HEK293 (cell line): ENCODE data around the gene CCDC138.

Experiments used
- CTCF ChIA-PET: fragments of 350-600 bp; formaldehyde crosslinking; extraction: SDS; loops from one replicate; lab custom pipeline; 2021; ENCODE audit warnings: antibody characterized with exemption; lab: Yijun Ruan, JAX
- POLR2A ChIA-PET: fragments of 300-600 bp; formaldehyde crosslinking; extraction: SDS; loops from one replicate; lab custom pipeline; 2020; ENCODE audit warnings: antibody characterized with exemption, inconsistent platforms; lab: Yijun Ruan, JAX
- H3K27ac ChIP-seq: fragments of 200-500 bp; sonication (Bioruptor generic); 2 replicates; pipeline ENCODE4 v1.5.1; 2014; ENCODE audit warnings: low read depth, low read length, control low read depth, inconsistent platforms; ENCODE audit errors: extremely low read depth
- H3K36me3 ChIP-seq, 2 experiments: fragments of 200-500 bp in 1 of 2; sonication (Bioruptor generic) in 1 of 2; 1 replicate in 1 of 2; 2 replicates in 1 of 2; pipeline ENCODE4 v1.5.1; 2014 to 2017; ENCODE audit warnings: inconsistent platforms in 2 of 2, low read length in 2 of 2; ENCODE audit not compliant: control insufficient read depth in 2 of 2, insufficient read depth in 1 of 2
- H3K4me1 ChIP-seq: fragments of 200-500 bp; sonication (Bioruptor generic); 2 replicates; pipeline ENCODE4 v1.5.1; 2014; ENCODE audit warnings: mild to moderate bottlenecking, low read length, inconsistent platforms; ENCODE audit not compliant: control insufficient read depth, insufficient read depth
- H3K4me3 ChIP-seq: 2 replicates; pipeline ENCODE4 v1.5.1; 2011; ENCODE audit warnings: low read depth, mild to moderate bottlenecking, control low read depth, low read length, moderate library complexity
- H3K9me3 ChIP-seq: fragments of 200-500 bp; sonication (Bioruptor generic); 2 replicates; pipeline ENCODE4 v1.5.1; 2014; ENCODE audit warnings: low read depth, low read length, inconsistent platforms; ENCODE audit not compliant: control insufficient read depth, insufficient read depth
- KLF9 ChIP-seq: fragments of 450-650 bp; formaldehyde crosslinking; IDR thresholded peaks from 2 replicates; pipeline ENCODE4 v1.5.1; 2016; ENCODE audit warnings: missing biosample characterization, missing genetic modification characterization, low read depth
- PRDM1 ChIP-seq: fragments of 450-650 bp; formaldehyde crosslinking; IDR thresholded peaks from 2 replicates; pipeline ENCODE4; 2016; ENCODE audit warnings: missing biosample characterization, missing genetic modification characterization
- SALL2 ChIP-seq: fragments of 450-650 bp; formaldehyde crosslinking; IDR thresholded peaks from 2 replicates; pipeline ENCODE4 v1.5.0; 2017; ENCODE audit warnings: missing biosample characterization, mild to moderate bottlenecking, missing genetic modification characterization, borderline replicate concordance
- YY1 ChIP-seq: fragments of 450-650 bp; formaldehyde crosslinking; IDR thresholded peaks from 2 replicates; pipeline ENCODE4 v1.5.1; 2018; ENCODE audit warnings: missing biosample characterization, missing genetic modification characterization
- ZBTB49 ChIP-seq: fragments of 450-650 bp; formaldehyde crosslinking; IDR thresholded peaks from 2 replicates; pipeline ENCODE4 v1.5.1; 2016; ENCODE audit warnings: missing biosample characterization, missing genetic modification characterization, low read depth
- ZNF148 ChIP-seq: fragments of 450-650 bp; formaldehyde crosslinking; IDR thresholded peaks from 2 replicates; pipeline ENCODE4 v1.5.0; 2017; ENCODE audit warnings: missing biosample characterization, missing genetic modification characterization, borderline replicate concordance
- ZNF2 ChIP-seq: fragments of 450-650 bp; formaldehyde crosslinking; IDR thresholded peaks from 2 replicates; pipeline ENCODE4 v1.5.1; 2016; ENCODE audit warnings: missing biosample characterization, missing genetic modification characterization
- ZNF211 ChIP-seq: fragments of 450-650 bp; formaldehyde crosslinking; IDR thresholded peaks from 2 replicates; pipeline ENCODE4 v1.5.1; 2016; ENCODE audit warnings: low read depth, missing biosample characterization, missing genetic modification characterization
- ZNF280D ChIP-seq: fragments of 450-650 bp; formaldehyde crosslinking; IDR thresholded peaks from 2 replicates; pipeline ENCODE4 v1.5.1; 2016; ENCODE audit warnings: missing biosample characterization, missing genetic modification characterization
- ZNF416 ChIP-seq: fragments of 450-650 bp; formaldehyde crosslinking; IDR thresholded peaks from 2 replicates; pipeline ENCODE4 v1.5.1; 2016; ENCODE audit warnings: missing biosample characterization, missing genetic modification characterization
- ZNF560 ChIP-seq: fragments of 450-650 bp; formaldehyde crosslinking; IDR thresholded peaks from 2 replicates; pipeline ENCODE4 v1.5.1; 2017; ENCODE audit warnings: missing biosample characterization, missing genetic modification characterization, borderline replicate concordance
- ZNF580 ChIP-seq: fragments of 450-650 bp; formaldehyde crosslinking; IDR thresholded peaks from 2 replicates; pipeline ENCODE4 v1.5.1; 2016; ENCODE audit warnings: missing biosample characterization, missing genetic modification characterization
- ZNF610 ChIP-seq: fragments of 450-650 bp; formaldehyde crosslinking; IDR thresholded peaks from 2 replicates; pipeline ENCODE4 v1.5.1; 2016; ENCODE audit warnings: missing biosample characterization, missing genetic modification characterization, borderline replicate concordance
- ZNF624 ChIP-seq: fragments of 450-650 bp; formaldehyde crosslinking; IDR thresholded peaks from 2 replicates; pipeline ENCODE4 v1.5.1; 2017; ENCODE audit warnings: missing biosample characterization, missing genetic modification characterization
- ZNF629 ChIP-seq: fragments of 450-650 bp; formaldehyde crosslinking; IDR thresholded peaks from 2 replicates; pipeline ENCODE4 v1.5.1; 2017; ENCODE audit warnings: missing biosample characterization, missing genetic modification characterization
- ZNF677 ChIP-seq: fragments of 450-650 bp; IDR thresholded peaks from 2 replicates; pipeline ENCODE4 v1.5.0; 2018; ENCODE audit warnings: missing biosample characterization, mild to moderate bottlenecking, missing genetic modification characterization, moderate library complexity
- ZNF747 ChIP-seq: fragments of 450-650 bp; formaldehyde crosslinking; IDR thresholded peaks from 2 replicates; pipeline ENCODE4 v1.5.1; 2016; ENCODE audit warnings: missing biosample characterization, missing genetic modification characterization
- ZNF785 ChIP-seq: fragments of 450-650 bp; formaldehyde crosslinking; IDR thresholded peaks from 2 replicates; pipeline ENCODE4 v1.5.1; 2016; ENCODE audit warnings: missing biosample characterization, missing genetic modification characterization
- ZSCAN16 ChIP-seq: fragments of 450-650 bp; formaldehyde crosslinking; IDR thresholded peaks from 2 replicates; pipeline ENCODE4 v1.5.1; 2016; ENCODE audit warnings: missing biosample characterization, missing genetic modification characterization
- TF ChIP-seq, protein P1 (sequence below): fragments of 450-650 bp; formaldehyde crosslinking; IDR thresholded peaks from 2 replicates; pipeline ENCODE4 v1.5.1; 2017; ENCODE audit warnings: missing biosample characterization, mild to moderate bottlenecking, missing genetic modification characterization, moderate library complexity
- TF ChIP-seq, protein P2 (sequence below): fragments of 450-650 bp; formaldehyde crosslinking; IDR thresholded peaks from 2 replicates; pipeline ENCODE4 v1.5.1; 2016; ENCODE audit warnings: missing biosample characterization, missing genetic modification characterization

The CCDC138 gene

GRCh38 chr2:108916796-108917421, 130.3 kb downstream of the CCDC138 start:
- CTCF ChIA-PET, result interaction anchor here (2.0 kb wide), 1 partner anchor 12 kb away, joined by 9 read pairs; no protein-coding TSS in a partner anchor
- H3K4me3 ChIP-seq, result no peak overlapping the region
- TF ChIP-seq PRDM1 (tag by site-specific recombination) (no peak), ZNF747 (tag by site-specific recombination) (no peak), ZNF560 (no peak), ZSCAN16 (tag by site-specific recombination) (no peak), ZNF580 (tag by site-specific recombination) (no peak)
- TF ChIP-seq, protein P1, sequence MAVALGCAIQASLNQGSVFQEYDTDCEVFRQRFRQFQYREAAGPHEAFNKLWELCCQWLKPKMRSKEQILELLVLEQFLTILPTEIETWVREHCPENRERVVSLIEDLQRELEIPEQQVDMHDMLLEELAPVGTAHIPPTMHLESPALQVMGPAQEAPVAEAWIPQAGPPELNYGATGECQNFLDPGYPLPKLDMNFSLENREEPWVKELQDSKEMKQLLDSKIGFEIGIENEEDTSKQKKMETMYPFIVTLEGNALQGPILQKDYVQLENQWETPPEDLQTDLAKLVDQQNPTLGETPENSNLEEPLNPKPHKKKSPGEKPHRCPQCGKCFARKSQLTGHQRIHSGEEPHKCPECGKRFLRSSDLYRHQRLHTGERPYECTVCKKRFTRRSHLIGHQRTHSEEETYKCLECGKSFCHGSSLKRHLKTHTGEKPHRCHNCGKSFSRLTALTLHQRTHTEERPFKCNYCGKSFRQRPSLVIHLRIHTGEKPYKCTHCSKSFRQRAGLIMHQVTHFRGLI, result no peak

GRCh38 chr2:108917526-108917925, 131.0 kb downstream of the CCDC138 start:
- ChIA-PET CTCF (interaction anchor here (2.0 kb wide), 1 partner anchor 11 kb away, joined by 9 read pairs; no protein-coding TSS in a partner anchor), POLR2A (no interaction called here)
- no peaks in the 10 kb centered on the region for H3K4me1 ChIP-seq
- no peaks in the 10 kb centered on the region for H3K36me3 ChIP-seq
- H3K9me3 ChIP-seq, result no peaks in the 10 kb centered on the region
- TF ChIP-seq KLF9 (tag by site-specific recombination) (no peak), ZNF677 (no peak), ZNF280D (tag by site-specific recombination) (no peak), YY1 (tag by site-specific recombination) (no peak), ZNF2 (no peak), ZNF785 (tag by site-specific recombination) (no peak), ZNF148 (no peak), ZNF416 (no peak), ZNF624 (tag by site-specific recombination) (no peak), ZNF211 (tag by site-specific recombination) (no peak), ZNF610 (tag by site-specific recombination) (no peak), ZBTB49 (tag by site-specific recombination) (no peak), ZNF629 (tag by site-specific recombination) (no peak), SALL2 (no peak)
- TF ChIP-seq, protein P2, sequence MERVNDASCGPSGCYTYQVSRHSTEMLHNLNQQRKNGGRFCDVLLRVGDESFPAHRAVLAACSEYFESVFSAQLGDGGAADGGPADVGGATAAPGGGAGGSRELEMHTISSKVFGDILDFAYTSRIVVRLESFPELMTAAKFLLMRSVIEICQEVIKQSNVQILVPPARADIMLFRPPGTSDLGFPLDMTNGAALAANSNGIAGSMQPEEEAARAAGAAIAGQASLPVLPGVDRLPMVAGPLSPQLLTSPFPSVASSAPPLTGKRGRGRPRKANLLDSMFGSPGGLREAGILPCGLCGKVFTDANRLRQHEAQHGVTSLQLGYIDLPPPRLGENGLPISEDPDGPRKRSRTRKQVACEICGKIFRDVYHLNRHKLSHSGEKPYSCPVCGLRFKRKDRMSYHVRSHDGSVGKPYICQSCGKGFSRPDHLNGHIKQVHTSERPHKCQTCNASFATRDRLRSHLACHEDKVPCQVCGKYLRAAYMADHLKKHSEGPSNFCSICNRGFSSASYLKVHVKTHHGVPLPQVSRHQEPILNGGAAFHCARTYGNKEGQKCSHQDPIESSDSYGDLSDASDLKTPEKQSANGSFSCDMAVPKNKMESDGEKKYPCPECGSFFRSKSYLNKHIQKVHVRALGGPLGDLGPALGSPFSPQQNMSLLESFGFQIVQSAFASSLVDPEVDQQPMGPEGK (tag by site-specific recombination), result no peak
- TF ChIP-seq, all 188 proteins: peak for 0
- Histone ChIP-seq H3K4me3 (no peak overlapping the region), H3K27ac (no peak overlapping the region)

More at GRCh38 chr2:108916796-108917421, 130.3 kb downstream of the CCDC138 start:
- POLR2A ChIA-PET, result no interaction called here
- H3K4me1 ChIP-seq, result no peaks in the 10 kb centered on the region
- H3K36me3 ChIP-seq, result no peaks in the 10 kb centered on the region
- no peaks in the 10 kb centered on the region for H3K9me3 ChIP-seq
- no peak overlapping the region for H3K27ac ChIP-seq
